ENCODE measurements around the gene IL17F. TPM values are rescaled to one million over a fixed set of nuclear protein-coding genes. Genes with fewer than 3 reads are reported as not detected.

Gene IL17F
- polyA plus RNA-seq, 1 donor from 2014 or later = not detected

DNA sequence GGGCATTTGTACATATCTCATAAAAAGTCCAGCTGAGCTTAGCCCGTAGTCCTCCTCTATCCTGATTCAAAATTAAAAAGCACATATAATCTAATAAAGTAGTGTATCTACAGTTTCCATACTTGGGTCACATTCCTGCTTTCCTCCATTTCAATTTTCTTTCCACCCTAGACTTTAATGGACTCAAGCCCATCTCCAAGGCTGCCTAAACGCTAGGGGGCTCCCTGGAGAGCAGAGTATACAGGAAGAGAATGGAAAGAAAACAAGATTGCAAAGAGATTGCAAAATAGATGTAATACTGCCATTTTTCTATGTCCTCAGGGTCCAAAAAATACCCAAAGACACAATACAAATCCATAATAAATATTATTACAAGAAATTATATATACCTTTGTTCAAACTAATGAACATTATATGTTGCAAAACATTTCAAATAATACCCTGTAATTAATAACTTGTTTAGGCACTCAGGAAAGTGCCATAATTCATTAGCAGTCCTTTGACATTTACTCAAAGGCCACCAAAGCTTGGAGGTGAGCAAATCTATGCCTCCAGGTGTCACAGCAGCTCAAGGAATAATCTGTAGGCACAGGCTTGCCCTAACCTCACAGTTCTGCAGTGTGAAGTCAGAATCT lies 42.6 kb upstream of the IL17F start:
- Histone ChIP-seq H2AFZ (ENCODE audit: low read depth, low read length) (no peak overlapping the region), H3K9ac (ENCODE audit: low read length) (no peak overlapping the region), H3K9me2 (ENCODE audit: insufficient read depth, low read length) (no peaks in the 10 kb centered on the region), H3K36me3 (ENCODE audit: insufficient read depth, low read length) (no peaks in the 10 kb centered on the region), H4K20me1 (ENCODE audit: insufficient read depth) (no peaks in the 10 kb centered on the region), H3K79me2 (replicated peaks; ENCODE audit: insufficient read depth, low read length) (peaks cover 18% of the 10 kb centered on the region), H3K4me2 (ENCODE audit: low read length) (no peak overlapping the region), H3K27ac (ENCODE audit: low read length) (no peak overlapping the region), H3K4me3 (ENCODE audit: low read length) (no peak overlapping the region), H3F3A (ENCODE audit: insufficient read depth, low read length, poor library complexity, severe bottlenecking) (no peaks in the 10 kb centered on the region), H3K9me3 (ENCODE audit: low read length) (no peaks in the 10 kb centered on the region), H3K27me3 (ENCODE audit: insufficient read depth, low read depth, low read length) (no peaks in the 10 kb centered on the region)
- TF ChIP-seq TAF1 (IDR thresholded peaks at IDR 0.05; ENCODE audit: low read depth) = no peak
- TF ChIP-seq, protein P1, sequence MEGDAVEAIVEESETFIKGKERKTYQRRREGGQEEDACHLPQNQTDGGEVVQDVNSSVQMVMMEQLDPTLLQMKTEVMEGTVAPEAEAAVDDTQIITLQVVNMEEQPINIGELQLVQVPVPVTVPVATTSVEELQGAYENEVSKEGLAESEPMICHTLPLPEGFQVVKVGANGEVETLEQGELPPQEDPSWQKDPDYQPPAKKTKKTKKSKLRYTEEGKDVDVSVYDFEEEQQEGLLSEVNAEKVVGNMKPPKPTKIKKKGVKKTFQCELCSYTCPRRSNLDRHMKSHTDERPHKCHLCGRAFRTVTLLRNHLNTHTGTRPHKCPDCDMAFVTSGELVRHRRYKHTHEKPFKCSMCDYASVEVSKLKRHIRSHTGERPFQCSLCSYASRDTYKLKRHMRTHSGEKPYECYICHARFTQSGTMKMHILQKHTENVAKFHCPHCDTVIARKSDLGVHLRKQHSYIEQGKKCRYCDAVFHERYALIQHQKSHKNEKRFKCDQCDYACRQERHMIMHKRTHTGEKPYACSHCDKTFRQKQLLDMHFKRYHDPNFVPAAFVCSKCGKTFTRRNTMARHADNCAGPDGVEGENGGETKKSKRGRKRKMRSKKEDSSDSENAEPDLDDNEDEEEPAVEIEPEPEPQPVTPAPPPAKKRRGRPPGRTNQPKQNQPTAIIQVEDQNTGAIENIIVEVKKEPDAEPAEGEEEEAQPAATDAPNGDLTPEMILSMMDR (IDR thresholded peaks at IDR 0.05; ENCODE audit: poor library complexity, severe bottlenecking) = peak; percentile 12

DNA sequence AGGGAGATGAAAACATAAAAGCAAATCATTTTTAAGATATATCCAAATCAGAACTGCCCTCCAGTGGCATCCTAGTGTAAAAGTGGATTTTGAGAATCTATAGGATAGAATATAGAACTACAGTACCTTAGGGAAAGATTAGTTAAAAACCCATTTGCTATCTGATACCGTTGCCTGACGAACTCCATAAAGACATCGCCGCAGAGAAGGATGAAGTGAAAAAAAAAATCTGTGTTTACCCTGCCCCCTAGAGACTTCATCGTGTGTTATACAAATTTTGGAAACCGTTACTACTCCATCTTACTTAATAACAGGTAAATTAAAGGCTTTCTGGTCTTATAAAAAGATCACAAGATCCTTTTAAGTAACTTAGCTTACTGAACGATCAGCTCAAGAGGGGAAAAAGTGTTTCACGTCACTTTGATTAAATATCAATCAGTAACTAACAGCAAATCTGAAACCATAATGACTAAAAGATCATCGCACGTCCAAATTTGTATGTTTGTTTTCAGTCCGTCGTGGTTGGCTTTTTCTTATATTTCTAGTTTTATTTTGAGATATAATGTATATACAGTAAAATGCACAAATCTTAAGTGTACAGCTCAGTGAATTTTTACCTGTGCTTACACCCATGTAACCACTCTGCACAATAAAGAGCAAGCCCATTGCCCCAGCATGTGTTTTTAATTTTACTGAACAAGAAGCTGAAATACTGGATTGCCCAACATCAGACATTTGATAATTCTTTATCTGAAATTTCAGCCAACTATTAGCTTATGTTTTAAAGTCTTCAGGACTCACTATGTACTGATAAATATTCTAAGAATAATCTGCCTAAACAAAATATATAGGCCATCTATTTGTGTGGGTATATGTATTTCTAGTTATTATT lies 41.1 kb upstream of the IL17F start:
- Histone ChIP-seq H2AFZ (ENCODE audit: low read depth, low read length) (peak overlapping the region; percentile 35), H3K79me2 (replicated peaks; ENCODE audit: insufficient read depth, low read length) (peaks cover 18% of the 10 kb centered on the region), H3F3A (ENCODE audit: insufficient read depth, low read length, poor library complexity, severe bottlenecking) (no peaks in the 10 kb centered on the region), H3K4me2 (ENCODE audit: low read length) (peak overlapping the region; percentile 77), H3K9me2 (ENCODE audit: insufficient read depth, low read length) (no peaks in the 10 kb centered on the region), H3K27me3 (ENCODE audit: insufficient read depth, low read depth, low read length) (no peaks in the 10 kb centered on the region), H4K20me1 (ENCODE audit: insufficient read depth) (no peaks in the 10 kb centered on the region), H3K9me3 (ENCODE audit: low read length) (no peaks in the 10 kb centered on the region), H3K4me3 (ENCODE audit: low read length) (peak overlapping the region; percentile 86), H3K36me3 (ENCODE audit: insufficient read depth, low read length) (no peaks in the 10 kb centered on the region), H3K9ac (ENCODE audit: low read length) (peak overlapping the region; percentile 14), H3K27ac (ENCODE audit: low read length) (no peak overlapping the region)
- TF ChIP-seq POLR2AphosphoS5 (IDR thresholded peaks at IDR 0.05) (no peak), RAD21 (conservative IDR thresholded peaks at IDR 0.05) (no peak), EP300 (conservative IDR thresholded peaks at IDR 0.05; ENCODE audit: poor library complexity, severe bottlenecking) (no peak), EZH2 (IDR thresholded peaks at IDR 0.05; ENCODE audit: borderline replicate concordance, insufficient read depth, low read length, poor library complexity, severe bottlenecking) (no peak), SMC3 (conservative IDR thresholded peaks at IDR 0.05; ENCODE audit: poor library complexity) (no peak), TAF1 (IDR thresholded peaks at IDR 0.05; ENCODE audit: low read depth) (no peak), MXI1 (conservative IDR thresholded peaks at IDR 0.05; ENCODE audit: poor library complexity, severe bottlenecking) (no peak)
- TF ChIP-seq, protein P2, sequence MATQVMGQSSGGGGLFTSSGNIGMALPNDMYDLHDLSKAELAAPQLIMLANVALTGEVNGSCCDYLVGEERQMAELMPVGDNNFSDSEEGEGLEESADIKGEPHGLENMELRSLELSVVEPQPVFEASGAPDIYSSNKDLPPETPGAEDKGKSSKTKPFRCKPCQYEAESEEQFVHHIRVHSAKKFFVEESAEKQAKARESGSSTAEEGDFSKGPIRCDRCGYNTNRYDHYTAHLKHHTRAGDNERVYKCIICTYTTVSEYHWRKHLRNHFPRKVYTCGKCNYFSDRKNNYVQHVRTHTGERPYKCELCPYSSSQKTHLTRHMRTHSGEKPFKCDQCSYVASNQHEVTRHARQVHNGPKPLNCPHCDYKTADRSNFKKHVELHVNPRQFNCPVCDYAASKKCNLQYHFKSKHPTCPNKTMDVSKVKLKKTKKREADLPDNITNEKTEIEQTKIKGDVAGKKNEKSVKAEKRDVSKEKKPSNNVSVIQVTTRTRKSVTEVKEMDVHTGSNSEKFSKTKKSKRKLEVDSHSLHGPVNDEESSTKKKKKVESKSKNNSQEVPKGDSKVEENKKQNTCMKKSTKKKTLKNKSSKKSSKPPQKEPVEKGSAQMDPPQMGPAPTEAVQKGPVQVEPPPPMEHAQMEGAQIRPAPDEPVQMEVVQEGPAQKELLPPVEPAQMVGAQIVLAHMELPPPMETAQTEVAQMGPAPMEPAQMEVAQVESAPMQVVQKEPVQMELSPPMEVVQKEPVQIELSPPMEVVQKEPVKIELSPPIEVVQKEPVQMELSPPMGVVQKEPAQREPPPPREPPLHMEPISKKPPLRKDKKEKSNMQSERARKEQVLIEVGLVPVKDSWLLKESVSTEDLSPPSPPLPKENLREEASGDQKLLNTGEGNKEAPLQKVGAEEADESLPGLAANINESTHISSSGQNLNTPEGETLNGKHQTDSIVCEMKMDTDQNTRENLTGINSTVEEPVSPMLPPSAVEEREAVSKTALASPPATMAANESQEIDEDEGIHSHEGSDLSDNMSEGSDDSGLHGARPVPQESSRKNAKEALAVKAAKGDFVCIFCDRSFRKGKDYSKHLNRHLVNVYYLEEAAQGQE (IDR thresholded peaks at IDR 0.05; ENCODE audit: borderline replicate concordance) = no peak
- TF ChIP-seq, protein P1 (IDR thresholded peaks at IDR 0.05; ENCODE audit: poor library complexity, severe bottlenecking) = no peak

All from neural cell (in vitro differentiated cells).